ENCODE results near the gene SAXO1. TPM values are rescaled to one million over a fixed set of nuclear protein-coding genes. Genes with fewer than 3 reads are reported as not detected.

SAXO1 gene
- total and polyA plus RNA-seq, 2 experiments from 2014 or later, result 0.02 TPM; not detected in 1

GRCh38 chr9:18922161-18922885, 110.7 kb downstream of the SAXO1 start:
- no peaks in the 10 kb centered on the region; the same call in 1 of the 2 replicates for H3K9me2 ChIP-seq (ENCODE audit: insufficient read depth)
- no peak for ATAC-seq
- no peaks in the 10 kb centered on the region for H3K36me3 Mint-ChIP-seq (ENCODE audit: low read depth)
- H3K27ac ChIP-seq (ENCODE audit: low read depth), result no peak overlapping the region
- H3K4me1 ChIP-seq (ENCODE audit: insufficient read depth), result no peaks in the 10 kb centered on the region
- no peak overlapping the region for H3K4me3 ChIP-seq
- H3K4me2 ChIP-seq, result no peak overlapping the region
- no peak overlapping the region for H3K27ac Mint-ChIP-seq
- H3K9me3 Mint-ChIP-seq, result no peaks in the 10 kb centered on the region; the same call in 2 of the 3 replicates
- H3K4me3 Mint-ChIP-seq, result no peak overlapping the region
- no peaks in the 10 kb centered on the region for H3F3A ChIP-seq (replicated peaks; ENCODE audit: low read depth)
- no peaks in the 10 kb centered on the region for H3K27me3 ChIP-seq (ENCODE audit: insufficient read depth)
- H3K4me1 Mint-ChIP-seq, result 0 out of 3 replicates have a peak, but pooled peaks cover 3% of the 10 kb centered on the region
- DNase-seq (ENCODE audit: low spot score), result no peak
- H3K36me3 ChIP-seq (ENCODE audit: insufficient read depth), result no peaks in the 10 kb centered on the region
- no peaks in the 10 kb centered on the region for H3K79me2 ChIP-seq (replicated peaks; ENCODE audit: insufficient read depth)
- TF ChIP-seq ZNF114 (CRISPR knock-in tag; IDR thresholded peaks at IDR 0.05) (no peak), REST (IDR thresholded peaks at IDR 0.05; ENCODE audit: unreplicated experiment) (no peak), ETS1 (IDR thresholded peaks at IDR 0.05) (no peak), CTCF (conservative IDR thresholded peaks at IDR 0.05; ENCODE audit: low read depth in 2 of 2) (no peak), JUNB (IDR thresholded peaks at IDR 0.05; ENCODE audit: unreplicated experiment) (no peak), ZNF331 (CRISPR knock-in tag; IDR thresholded peaks at IDR 0.05; ENCODE audit: low read depth) (no peak), NANOG (IDR thresholded peaks at IDR 0.05; ENCODE audit: borderline replicate concordance) (no peak), ZNF462 (CRISPR knock-in tag; IDR thresholded peaks at IDR 0.05) (no peak), CREB1 (CRISPR knock-in tag; IDR thresholded peaks at IDR 0.05; ENCODE audit: low read depth) (no peak), STAT1 (IDR thresholded peaks at IDR 0.05; ENCODE audit: unreplicated experiment) (no peak), EZH2phosphoT487 (IDR thresholded peaks at IDR 0.05; ENCODE audit: unreplicated experiment) (no peak), EZH2 (IDR thresholded peaks at IDR 0.05; ENCODE audit: low read depth, unreplicated experiment) (no peak), POLR2AphosphoS5 (IDR thresholded peaks at IDR 0.05; ENCODE audit: low read depth) (no peak)
- H2AFZ ChIP-seq, result peak overlapping the region; percentile 56; the same call in 1 of the 2 replicates
- peaks cover 6% of the 10 kb centered on the region for H3K27me3 Mint-ChIP-seq (ENCODE audit: insufficient read depth, low read depth, poor library complexity)
- no peaks in the 10 kb centered on the region for H4K20me1 ChIP-seq (replicated peaks; ENCODE audit: insufficient read depth)

Measured in GM23338 (cell line).